Measurements from ENCODE around the gene TBC1D30.
"Not testable (repeated sequence)": the region's sequence is repeated elsewhere in the genome, so short reads cannot be mapped to it uniquely, and the experiment has no call there.

The TBC1D30 gene

GRCh38 chr12:64824500-64825142 is at the start of gene TBC1D30:
TSS of gene TBC1D30 (plus strand) at chr12:64824647. CDS start at chr12:64824880, 233 bp downstream.
- DNase-seq, result peak; percentile 59

- not testable (repeated sequence) for DNase-seq
These were observed 49.2 kb upstream of the TBC1D30 start for GRCh38 chr12:64775147-64775736.

- no peak for DNase-seq
These were observed 45.0 kb upstream of the TBC1D30 start for GRCh38 chr12:64779354-64779974.

GRCh38 chr12:64780132-64780530 is 44.3 kb upstream of the TBC1D30 start:
- DNase-seq, result no peak

- DNase-seq, result no peak
These were observed 43.7 kb upstream of the TBC1D30 start for GRCh38 chr12:64780531-64781279.

- no peak for DNase-seq
These were observed 42.9 kb upstream of the TBC1D30 start for GRCh38 chr12:64781280-64782190.

GRCh38 chr12:64782191-64782876 is 42.1 kb upstream of the TBC1D30 start:
- no peak for DNase-seq

GRCh38 chr12:64785838-64786237 is 38.6 kb upstream of the TBC1D30 start:
- no peak for DNase-seq

GRCh38 chr12:64790166-64790565 is 34.3 kb upstream of the TBC1D30 start:
- no peak for DNase-seq

- DNase-seq, result no peak
These were observed 33.4 kb upstream of the TBC1D30 start for GRCh38 chr12:64791036-64791435.

GRCh38 chr12:64792128-64792527 is 32.3 kb upstream of the TBC1D30 start:
- DNase-seq, result no peak

- DNase-seq, result no peak
These were observed 30.8 kb upstream of the TBC1D30 start for GRCh38 chr12:64793610-64794009.

- no peak for DNase-seq
These were observed 30.1 kb upstream of the TBC1D30 start for GRCh38 chr12:64794305-64794704.

GRCh38 chr12:64796205-64796845 is 28.1 kb upstream of the TBC1D30 start:
- DNase-seq, result peak; percentile 64

GRCh38 chr12:64797156-64797555 is 27.3 kb upstream of the TBC1D30 start:
- DNase-seq, result no peak

- DNase-seq, result no peak
These were observed 26.3 kb upstream of the TBC1D30 start for GRCh38 chr12:64798165-64798564.

- no peak for DNase-seq
These were observed 23.8 kb upstream of the TBC1D30 start for GRCh38 chr12:64800640-64801039.

- DNase-seq, result no peak
These were observed 23.1 kb upstream of the TBC1D30 start for GRCh38 chr12:64801381-64801780.

- DNase-seq, result not testable (repeated sequence)
These were observed 22.2 kb upstream of the TBC1D30 start for GRCh38 chr12:64802180-64802775.

- DNase-seq, result no peak
These were observed 18.3 kb upstream of the TBC1D30 start for GRCh38 chr12:64806173-64806572.

Measured in NCI-H1092 (cell line).